Measurements from ENCODE around the gene RNF144B.
"Not testable (repeated sequence)": the region's sequence is repeated elsewhere in the genome, so short reads cannot be mapped to it uniquely, and the experiment has no call there.

Gene RNF144B

GRCh38 chr6:18392346-18392877 lies 5.3 kb downstream of the RNF144B start:
- H3K27me3 ChIP-seq (ENCODE audit: insufficient read depth, low read length), result peaks cover 16% of the 10 kb centered on the region; the same call in 1 of the 2 replicates
- H3K36me3 ChIP-seq (ENCODE audit: insufficient read depth, low read length), result no peaks in the 10 kb centered on the region
- 100% methylated on average over 1 of the region's 2 CpGs for WGBS

GRCh38 chr6:18393698-18394097 lies 6.5 kb downstream of the RNF144B start:
- peaks cover 3% of the 10 kb centered on the region; the same call in 1 of the 2 replicates for H3K27me3 ChIP-seq (ENCODE audit: insufficient read depth, low read length)
- no peak overlapping the region for H3K27ac ChIP-seq (ENCODE audit: low read depth, low read length)
- no peaks in the 10 kb centered on the region for H3K9me3 ChIP-seq (ENCODE audit: insufficient read depth, low read depth, low read length)
- peaks cover 35% of the 10 kb centered on the region for H3K4me1 ChIP-seq (ENCODE audit: insufficient read depth, low read length)
- H3K36me3 ChIP-seq (ENCODE audit: insufficient read depth, low read length), result no peaks in the 10 kb centered on the region
- no peak overlapping the region for H3K4me3 ChIP-seq (ENCODE audit: low read length)
- H3K9ac ChIP-seq (ENCODE audit: low read depth, low read length), result no peak overlapping the region
- 91% methylated on average over 2 of the region's 2 CpGs for WGBS

More at GRCh38 chr6:18392346-18392877, 5.3 kb downstream of the RNF144B start:
- Histone ChIP-seq H3K4me3 (ENCODE audit: low read length) (no peak overlapping the region), H3K27ac (ENCODE audit: low read depth, low read length) (no peak overlapping the region), H3K9me3 (ENCODE audit: insufficient read depth, low read depth, low read length) (no peaks in the 10 kb centered on the region), H3K4me1 (ENCODE audit: insufficient read depth, low read length) (peaks cover 48% of the 10 kb centered on the region), H3K9ac (ENCODE audit: low read depth, low read length) (no peak overlapping the region)

GRCh38 chr6:18395177-18395855 lies 8.2 kb downstream of the RNF144B start:
- Histone ChIP-seq H3K36me3 (ENCODE audit: insufficient read depth, low read length) (no peaks in the 10 kb centered on the region), H3K4me3 (ENCODE audit: low read length) (no peak overlapping the region), H3K27me3 (ENCODE audit: insufficient read depth, low read length) (no peaks in the 10 kb centered on the region), H3K9me3 (ENCODE audit: insufficient read depth, low read depth, low read length) (no peaks in the 10 kb centered on the region), H3K4me1 (ENCODE audit: insufficient read depth, low read length) (peaks cover 23% of the 10 kb centered on the region), H3K9ac (ENCODE audit: low read depth, low read length) (0 out of 2 replicates have a peak overlapping the region, but pooled peaks have one; percentile 16), H3K27ac (ENCODE audit: low read depth, low read length) (peak overlapping the region; percentile 78)
- WGBS, result 8% methylated on average over 2 of the region's 2 CpGs

GRCh38 chr6:18395856-18396197 lies 8.7 kb downstream of the RNF144B start:
- no peaks in the 10 kb centered on the region for H3K27me3 ChIP-seq (ENCODE audit: insufficient read depth, low read length)
- 0 out of 2 replicates have a peak overlapping the region, but pooled peaks have one; percentile 16 for H3K9ac ChIP-seq (ENCODE audit: low read depth, low read length)
- peak overlapping the region; percentile 78 for H3K27ac ChIP-seq (ENCODE audit: low read depth, low read length)
- no peaks in the 10 kb centered on the region for H3K9me3 ChIP-seq (ENCODE audit: insufficient read depth, low read depth, low read length)
- WGBS, result no CpG with 5 or more reads among the region's 1 CpG
- H3K36me3 ChIP-seq (ENCODE audit: insufficient read depth, low read length), result no peaks in the 10 kb centered on the region
- H3K4me3 ChIP-seq (ENCODE audit: low read length), result no peak overlapping the region
- H3K4me1 ChIP-seq (ENCODE audit: insufficient read depth, low read length), result peaks cover 28% of the 10 kb centered on the region

- no peaks in the 10 kb centered on the region for H3K27me3 ChIP-seq (ENCODE audit: insufficient read depth, low read length)
- no peak overlapping the region for H3K9ac ChIP-seq (ENCODE audit: low read depth, low read length)
- WGBS, result 93% methylated on average over 6 of the region's 6 CpGs
- H3K9me3 ChIP-seq (ENCODE audit: insufficient read depth, low read depth, low read length), result no peaks in the 10 kb centered on the region
- no peaks in the 10 kb centered on the region for H3K36me3 ChIP-seq (ENCODE audit: insufficient read depth, low read length)
- H3K27ac ChIP-seq (ENCODE audit: low read depth, low read length), result no peak overlapping the region
- no peak overlapping the region for H3K4me3 ChIP-seq (ENCODE audit: low read length)
- H3K4me1 ChIP-seq (ENCODE audit: insufficient read depth, low read length), result peaks cover 31% of the 10 kb centered on the region
These were observed 10.6 kb downstream of the RNF144B start for GRCh38 chr6:18397701-18398100.

GRCh38 chr6:18398225-18398624 lies 11.1 kb downstream of the RNF144B start:
- H3K4me1 ChIP-seq (ENCODE audit: insufficient read depth, low read length), result peaks cover 31% of the 10 kb centered on the region
- H3K4me3 ChIP-seq (ENCODE audit: low read length); H3K9ac ChIP-seq (ENCODE audit: low read depth, low read length); H3K27ac ChIP-seq (ENCODE audit: low read depth, low read length); H3K9me3 ChIP-seq (ENCODE audit: insufficient read depth, low read depth, low read length); H3K36me3 ChIP-seq (ENCODE audit: insufficient read depth, low read length); H3K27me3 ChIP-seq (ENCODE audit: insufficient read depth, low read length): not testable (repeated sequence)
- 96% methylated on average over 4 of the region's 4 CpGs for WGBS

GRCh38 chr6:18400831-18401446 lies 13.8 kb downstream of the RNF144B start:
- Histone ChIP-seq H3K9me3 (ENCODE audit: insufficient read depth, low read depth, low read length) (no peaks in the 10 kb centered on the region), H3K27ac (ENCODE audit: low read depth, low read length) (peak overlapping the region; percentile 24; the same call in 1 of the 2 replicates), H3K9ac (ENCODE audit: low read depth, low read length) (no peak overlapping the region), H3K4me1 (ENCODE audit: insufficient read depth, low read length) (peaks cover 18% of the 10 kb centered on the region), H3K4me3 (ENCODE audit: low read length) (no peak overlapping the region), H3K27me3 (ENCODE audit: insufficient read depth, low read length) (no peaks in the 10 kb centered on the region), H3K36me3 (ENCODE audit: insufficient read depth, low read length) (no peaks in the 10 kb centered on the region)
- WGBS, result 90% methylated on average over 2 of the region's 2 CpGs

GRCh38 chr6:18404965-18405364 lies 17.8 kb downstream of the RNF144B start:
- H3K9ac ChIP-seq (ENCODE audit: low read depth, low read length), result not testable (repeated sequence)

GRCh38 chr6:18405477-18406293 lies 18.5 kb downstream of the RNF144B start:
- Histone ChIP-seq H3K4me1 (ENCODE audit: insufficient read depth, low read length) (peaks cover 5% of the 10 kb centered on the region), H3K36me3 (ENCODE audit: insufficient read depth, low read length) (no peaks in the 10 kb centered on the region), H3K9me3 (ENCODE audit: insufficient read depth, low read depth, low read length) (no peaks in the 10 kb centered on the region), H3K27me3 (ENCODE audit: insufficient read depth, low read length) (no peaks in the 10 kb centered on the region), H3K27ac (ENCODE audit: low read depth, low read length) (no peak overlapping the region), H3K9ac (ENCODE audit: low read depth, low read length) (no peak overlapping the region), H3K4me3 (ENCODE audit: low read length) (no peak overlapping the region)
- WGBS, result 91% methylated on average over 4 of the region's 4 CpGs

More at GRCh38 chr6:18404965-18405364, 17.8 kb downstream of the RNF144B start:
- not testable (repeated sequence) for H3K4me1 ChIP-seq (ENCODE audit: insufficient read depth, low read length); H3K9me3 ChIP-seq (ENCODE audit: insufficient read depth, low read depth, low read length); H3K27ac ChIP-seq (ENCODE audit: low read depth, low read length); H3K27me3 ChIP-seq (ENCODE audit: insufficient read depth, low read length); H3K36me3 ChIP-seq (ENCODE audit: insufficient read depth, low read length); H3K4me3 ChIP-seq (ENCODE audit: low read length)
- WGBS, result 98% methylated on average over 6 of the region's 6 CpGs

GRCh38 chr6:18406955-18407749 lies 20.0 kb downstream of the RNF144B start:
- Histone ChIP-seq H3K4me1 (ENCODE audit: insufficient read depth, low read length) (no peaks in the 10 kb centered on the region), H3K9me3 (ENCODE audit: insufficient read depth, low read depth, low read length) (no peaks in the 10 kb centered on the region), H3K27ac (ENCODE audit: low read depth, low read length) (no peak overlapping the region), H3K36me3 (ENCODE audit: insufficient read depth, low read length) (no peaks in the 10 kb centered on the region), H3K27me3 (ENCODE audit: insufficient read depth, low read length) (no peaks in the 10 kb centered on the region), H3K9ac (ENCODE audit: low read depth, low read length) (no peak overlapping the region), H3K4me3 (ENCODE audit: low read length) (no peak overlapping the region)
- 96% methylated on average over 3 of the region's 4 CpGs for WGBS

Data from HUES64 (cell line).